HepG2 (cell line): ENCODE measurements around the gene NT5DC1. TPM values are rescaled to one million over a fixed set of nuclear protein-coding genes. Genes with fewer than 3 reads are reported as not detected.

ENCODE experiments used
- ARNT ChIP-seq: fragments of 450-650 bp; IDR thresholded peaks from 2 replicates; pipeline ENCODE4 v1.6.1; 2017
- BORCS8-MEF2B ChIP-seq: sonication (generic); formaldehyde crosslinking; IDR thresholded peaks from 2 replicates; pipeline ENCODE4 v1.8.0; 2022; ENCODE audit warnings: mild to moderate bottlenecking, missing genetic modification reagents
- ETS1 ChIP-seq: sonication (generic); formaldehyde crosslinking; IDR thresholded peaks from 2 replicates; pipeline ENCODE4 v1.4.0; 2020; ENCODE audit warnings: missing genetic modification reagents
- FOXK1 ChIP-seq: sonication (generic); formaldehyde crosslinking; IDR thresholded peaks from 2 replicates; pipeline ENCODE4 v1.4.0; 2020; ENCODE audit warnings: low read depth, missing genetic modification reagents, borderline replicate concordance
- PHF21A ChIP-seq: sonication (generic); formaldehyde crosslinking; IDR thresholded peaks from 2 replicates; pipeline ENCODE4 v1.5.0; 2020; ENCODE audit warnings: mild to moderate bottlenecking, missing genetic modification reagents
- PITX1 ChIP-seq: sonication (generic); formaldehyde crosslinking; IDR thresholded peaks from 2 replicates; pipeline ENCODE4 v1.5.1; 2020; ENCODE audit warnings: mild to moderate bottlenecking, missing genetic modification reagents
- SRSF4 ChIP-seq: fragments of 200-400 bp; formaldehyde crosslinking; IDR thresholded peaks from one replicate; pipeline ENCODE4 v1.6.1; 2018; ENCODE audit warnings: mild to moderate bottlenecking, low read depth, low read length, moderate library complexity; ENCODE audit not compliant: poor library complexity, severe bottlenecking
- THAP7 ChIP-seq: sonication (generic); formaldehyde crosslinking; IDR thresholded peaks from 2 replicates; pipeline ENCODE4 v1.8.1; 2023; ENCODE audit warnings: mild to moderate bottlenecking, missing genetic modification reagents
- ZBTB4 ChIP-seq: sonication (generic); formaldehyde crosslinking; IDR thresholded peaks from 2 replicates; pipeline ENCODE4 v1.4.0; 2020; ENCODE audit warnings: missing genetic modification reagents, mild to moderate bottlenecking, borderline replicate concordance
- ZFYVE20 ChIP-seq: sonication (generic); formaldehyde crosslinking; IDR thresholded peaks from 2 replicates; pipeline ENCODE4 v1.8.0; 2023; ENCODE audit warnings: low read depth, mild to moderate bottlenecking, moderate library complexity, missing genetic modification reagents, borderline replicate concordance
- ZMYM2 ChIP-seq: sonication (generic); formaldehyde crosslinking; IDR thresholded peaks from 2 replicates; pipeline ENCODE4 v1.8.0; 2022; ENCODE audit warnings: mild to moderate bottlenecking, missing genetic modification reagents
- ZNF557 ChIP-seq: sonication (generic); formaldehyde crosslinking; IDR thresholded peaks from 2 replicates; pipeline ENCODE4 v1.4.0; 2020; ENCODE audit warnings: missing genetic modification reagents
- ZNF558 ChIP-seq: sonication (generic); formaldehyde crosslinking; IDR thresholded peaks from 2 replicates; pipeline ENCODE4 v1.9.0; 2022; ENCODE audit warnings: mild to moderate bottlenecking, missing genetic modification reagents, borderline replicate concordance
- ZNF607 ChIP-seq: sonication (generic); formaldehyde crosslinking; IDR thresholded peaks from 2 replicates; pipeline ENCODE4 v1.5.1; 2020; ENCODE audit warnings: missing genetic modification reagents, mild to moderate bottlenecking, borderline replicate concordance
- polyA plus RNA-seq, 8 experiments: library from polyadenylated mRNA; depleted of rRNA in 3 of 8; stranded (reverse) in 7 of 8; unstranded in 1 of 8; fragments of >200 nt; fragmentation: Illumina TruSeq in 4 of 8; extraction: Trizol in 4 of 8; gene quantifications; 2 replicates each; pipeline versions ENCODE4 v1.2.1 to v1.2.3, GENCODE V29; 2011 to 2016; ENCODE audit warnings: low read depth in 4 of 8, missing spikeins in 1 of 8, mixed read lengths in 1 of 8; ENCODE audit not compliant: insufficient read depth in 1 of 8
- total RNA-seq, 5 experiments: library from RNA; depleted of rRNA; stranded (reverse); fragments of >200 nt; fragmentation: Illumina TruSeq; extraction: Trizol; gene quantifications; 2 replicates each; pipeline ENCODE4 v1.2.3, GENCODE V29; 2016; ENCODE audit warnings: low read depth in 1 of 5
- TF ChIP-seq, protein P1 (sequence below): IDR thresholded peaks from 2 replicates; pipeline ENCODE4 v1.6.1; 2012; ENCODE audit warnings: low read length, improper control_type of control experiment
- TF ChIP-seq, protein P2 (sequence below): sonication (generic); formaldehyde crosslinking; IDR thresholded peaks from 2 replicates; pipeline ENCODE4 v1.5.0; 2020; ENCODE audit warnings: missing genetic modification reagents

Gene NT5DC1
- total and polyA plus RNA-seq, 2 of the 13 experiments (the other 11 are each of a cell fraction or from before 2014, with no cell fraction given) = 27.0 to 56.1 TPM

GRCh38 chr6:116100419-116101301 lies at the start of gene NT5DC1 (continued):
- TF ChIP-seq, protein P1, sequence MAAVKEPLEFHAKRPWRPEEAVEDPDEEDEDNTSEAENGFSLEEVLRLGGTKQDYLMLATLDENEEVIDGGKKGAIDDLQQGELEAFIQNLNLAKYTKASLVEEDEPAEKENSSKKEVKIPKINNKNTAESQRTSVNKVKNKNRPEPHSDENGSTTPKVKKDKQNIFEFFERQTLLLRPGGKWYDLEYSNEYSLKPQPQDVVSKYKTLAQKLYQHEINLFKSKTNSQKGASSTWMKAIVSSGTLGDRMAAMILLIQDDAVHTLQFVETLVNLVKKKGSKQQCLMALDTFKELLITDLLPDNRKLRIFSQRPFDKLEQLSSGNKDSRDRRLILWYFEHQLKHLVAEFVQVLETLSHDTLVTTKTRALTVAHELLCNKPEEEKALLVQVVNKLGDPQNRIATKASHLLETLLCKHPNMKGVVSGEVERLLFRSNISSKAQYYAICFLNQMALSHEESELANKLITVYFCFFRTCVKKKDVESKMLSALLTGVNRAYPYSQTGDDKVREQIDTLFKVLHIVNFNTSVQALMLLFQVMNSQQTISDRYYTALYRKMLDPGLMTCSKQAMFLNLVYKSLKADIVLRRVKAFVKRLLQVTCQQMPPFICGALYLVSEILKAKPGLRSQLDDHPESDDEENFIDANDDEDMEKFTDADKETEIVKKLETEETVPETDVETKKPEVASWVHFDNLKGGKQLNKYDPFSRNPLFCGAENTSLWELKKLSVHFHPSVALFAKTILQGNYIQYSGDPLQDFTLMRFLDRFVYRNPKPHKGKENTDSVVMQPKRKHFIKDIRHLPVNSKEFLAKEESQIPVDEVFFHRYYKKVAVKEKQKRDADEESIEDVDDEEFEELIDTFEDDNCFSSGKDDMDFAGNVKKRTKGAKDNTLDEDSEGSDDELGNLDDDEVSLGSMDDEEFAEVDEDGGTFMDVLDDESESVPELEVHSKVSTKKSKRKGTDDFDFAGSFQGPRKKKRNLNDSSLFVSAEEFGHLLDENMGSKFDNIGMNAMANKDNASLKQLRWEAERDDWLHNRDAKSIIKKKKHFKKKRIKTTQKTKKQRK = no peak
- TF ChIP-seq PITX1 (CRISPR knock-in tag) (peak; percentile 64), ARNT (no peak), FOXK1 (0 out of 2 replicates have a peak, but pooled peaks have one; percentile 34), ZBTB4 (CRISPR knock-in tag) (peak; percentile 76), ZNF558 (CRISPR knock-in tag) (peak; percentile 94; the same call in 1 of the 2 replicates), ZFYVE20 (CRISPR knock-in tag) (peak; percentile 78; the same call in 1 of the 2 replicates), ZNF557 (peak; percentile 95; the same call in 1 of the 2 replicates), THAP7 (CRISPR knock-in tag) (peak; percentile 97), BORCS8-MEF2B (CRISPR knock-in tag) (peak; percentile 26; the same call in 1 of the 2 replicates), ZNF607 (CRISPR knock-in tag) (peak; percentile 97), PHF21A (CRISPR knock-in tag) (peak; percentile 95), ZMYM2 (CRISPR knock-in tag) (peak; percentile 86), ETS1 (CRISPR knock-in tag) (peak; percentile 96), SRSF4 (no peak)
- TF ChIP-seq, protein P2, sequence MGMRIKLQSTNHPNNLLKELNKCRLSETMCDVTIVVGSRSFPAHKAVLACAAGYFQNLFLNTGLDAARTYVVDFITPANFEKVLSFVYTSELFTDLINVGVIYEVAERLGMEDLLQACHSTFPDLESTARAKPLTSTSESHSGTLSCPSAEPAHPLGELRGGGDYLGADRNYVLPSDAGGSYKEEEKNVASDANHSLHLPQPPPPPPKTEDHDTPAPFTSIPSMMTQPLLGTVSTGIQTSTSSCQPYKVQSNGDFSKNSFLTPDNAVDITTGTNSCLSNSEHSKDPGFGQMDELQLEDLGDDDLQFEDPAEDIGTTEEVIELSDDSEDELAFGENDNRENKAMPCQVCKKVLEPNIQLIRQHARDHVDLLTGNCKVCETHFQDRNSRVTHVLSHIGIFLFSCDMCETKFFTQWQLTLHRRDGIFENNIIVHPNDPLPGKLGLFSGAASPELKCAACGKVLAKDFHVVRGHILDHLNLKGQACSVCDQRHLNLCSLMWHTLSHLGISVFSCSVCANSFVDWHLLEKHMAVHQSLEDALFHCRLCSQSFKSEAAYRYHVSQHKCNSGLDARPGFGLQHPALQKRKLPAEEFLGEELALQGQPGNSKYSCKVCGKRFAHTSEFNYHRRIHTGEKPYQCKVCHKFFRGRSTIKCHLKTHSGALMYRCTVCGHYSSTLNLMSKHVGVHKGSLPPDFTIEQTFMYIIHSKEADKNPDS (CRISPR knock-in tag) = peak; percentile 97
